Liver (tissue), 9 donors: Measurements from ENCODE around the gene SHC3. TPM values are rescaled to one million over a fixed set of nuclear protein-coding genes. Genes with fewer than 3 reads are reported as not detected.

ENCODE experiments used
- DNase-seq: peaks from one replicate; pipeline ENCODE4 v3.0.0-alpha.2; 2017; ENCODE audit warnings: low spot score
- H3K27ac ChIP-seq, 2 donors: one replicate each; pipeline ENCODE4 v1.7.0; 2013; ENCODE audit warnings: inconsistent platforms in 2 of 2, low read length in 2 of 2, control low read depth in 1 of 2, low read depth in 1 of 2, mild to moderate bottlenecking in 1 of 2
- H3K27me3 ChIP-seq, 4 donors: one replicate each; pipeline versions ENCODE4 v1.6.1 to v1.7.0; 2013; ENCODE audit warnings: low read length in 3 of 4, inconsistent platforms in 1 of 4, mild to moderate bottlenecking in 1 of 4, moderate library complexity in 1 of 4; ENCODE audit not compliant: control insufficient read depth in 4 of 4, insufficient read depth in 4 of 4
- H3K36me3 ChIP-seq, 4 donors: one replicate each; pipeline versions ENCODE4 v1.6.1 to v1.7.0; 2013; ENCODE audit warnings: low read length in 3 of 4, mild to moderate bottlenecking in 3 of 4, low read depth in 1 of 4, moderate library complexity in 1 of 4; ENCODE audit not compliant: control insufficient read depth in 4 of 4, insufficient read depth in 3 of 4
- H3K4me1 ChIP-seq, 4 donors: one replicate each; pipeline versions ENCODE4 v1.6.1 to v1.7.0; 2013; ENCODE audit warnings: low read length in 3 of 4, mild to moderate bottlenecking in 3 of 4, moderate library complexity in 1 of 4; ENCODE audit not compliant: control insufficient read depth in 4 of 4, insufficient read depth in 4 of 4
- H3K4me3 ChIP-seq, 3 donors: one replicate each; pipeline versions ENCODE4 v1.6.1 to v1.7.0; 2013; ENCODE audit warnings: low read length in 3 of 3, control low read depth in 1 of 3, low read depth in 1 of 3, mild to moderate bottlenecking in 1 of 3
- H3K9ac ChIP-seq, 2 donors: one replicate each; pipeline ENCODE4 v1.7.0; 2013; ENCODE audit warnings: low read length in 2 of 2, mild to moderate bottlenecking in 2 of 2, moderate library complexity in 2 of 2, control low read depth in 1 of 2, low read depth in 1 of 2
- H3K9me3 ChIP-seq, 4 donors: one replicate each; pipeline versions ENCODE4 v1.6.1 to v1.7.0; 2013; ENCODE audit warnings: low read length in 3 of 4; ENCODE audit not compliant: control insufficient read depth in 4 of 4
- ATF3 ChIP-seq: IDR thresholded peaks from 2 replicates; pipeline ENCODE4 v1.6.1; 2016; ENCODE audit warnings: antibody characterized with exemption
- EGR1 ChIP-seq, 2 donors: IDR thresholded peaks; 2 replicates each; pipeline ENCODE4 v1.6.1; 2016 to 2018; ENCODE audit warnings: antibody characterized with exemption in 2 of 2, low read depth in 2 of 2
- FOXA1 ChIP-seq: IDR thresholded peaks from 2 replicates; pipeline ENCODE4 v1.6.1; 2016; ENCODE audit warnings: antibody characterized with exemption
- HNF4G ChIP-seq: IDR thresholded peaks from 2 replicates; pipeline ENCODE4 v1.6.1; 2016; ENCODE audit warnings: antibody characterized with exemption
- JUND ChIP-seq, 2 donors: IDR thresholded peaks; 2 replicates each; pipeline ENCODE4 v1.6.1; 2016; ENCODE audit warnings: antibody characterized with exemption in 2 of 2
- NR2F2 ChIP-seq: IDR thresholded peaks from 2 replicates; pipeline ENCODE4 v1.6.1; 2016; ENCODE audit warnings: antibody characterized with exemption
- RAD21 ChIP-seq, 2 donors: IDR thresholded peaks; 2 replicates each; pipeline ENCODE4 v1.6.1; 2016; ENCODE audit warnings: antibody characterized with exemption in 2 of 2, mild to moderate bottlenecking in 2 of 2
- SP1 ChIP-seq: IDR thresholded peaks from 2 replicates; pipeline ENCODE4 v1.6.1; 2018; ENCODE audit warnings: antibody characterized with exemption, mild to moderate bottlenecking
- YY1 ChIP-seq: IDR thresholded peaks from 2 replicates; pipeline ENCODE4 v1.6.1; 2016; ENCODE audit warnings: antibody characterized with exemption, mild to moderate bottlenecking
- WGBS: extraction: QIAGEN DNeasy Blood & Tissue Kit; methylation state at CpG from one replicate; pipeline ENCODE4 v1.1.7; 2013; 5-methylcytosine and 5-hydroxymethylcytosine counted together
- polyA plus RNA-seq, 2 donors: library from polyadenylated mRNA; stranded (reverse) in 1 of 2; unstranded in 1 of 2; fragments of 200-250 nt in 1 of 2; fragments of >200 nt in 1 of 2; fragmentation: Nextera tagmentation in 1 of 2; extraction: Ambion mirVana in 1 of 2; gene quantifications; one replicate each; pipeline versions ENCODE4 v1.2.1 to v1.2.3, GENCODE V29; 2013 to 2015
- total RNA-seq, 2 donors: library from RNA; depleted of rRNA; stranded (reverse); fragments of >200 nt; gene quantifications; one replicate each; pipeline ENCODE4 v1.2.3, GENCODE V29; 2014
- TF ChIP-seq, protein P1 (sequence below): IDR thresholded peaks from 2 replicates; pipeline ENCODE4 v1.6.1; 2016; ENCODE audit warnings: antibody characterized with exemption, mild to moderate bottlenecking
- TF ChIP-seq, protein P2 (sequence below): fragments of 150-350 bp; IDR thresholded peaks from 2 replicates; pipeline ENCODE4 v1.5.1; 2017; ENCODE audit warnings: improper control_type of control experiment, low read depth, low read length; ENCODE audit not compliant: missing input control
- TF ChIP-seq, protein P3 (sequence below): IDR thresholded peaks from 2 replicates; pipeline ENCODE4 v1.6.1; 2016; ENCODE audit warnings: antibody characterized with exemption
- donor health status: healthy.
- donor health status: healthy.
- donor health status: healthy.
- donor health status: healthy.
- donor health status: healthy.

SHC3 gene
- total and polyA plus RNA-seq, 4 donors = 0.03 to 0.08 (median 0.04) TPM

DNA sequence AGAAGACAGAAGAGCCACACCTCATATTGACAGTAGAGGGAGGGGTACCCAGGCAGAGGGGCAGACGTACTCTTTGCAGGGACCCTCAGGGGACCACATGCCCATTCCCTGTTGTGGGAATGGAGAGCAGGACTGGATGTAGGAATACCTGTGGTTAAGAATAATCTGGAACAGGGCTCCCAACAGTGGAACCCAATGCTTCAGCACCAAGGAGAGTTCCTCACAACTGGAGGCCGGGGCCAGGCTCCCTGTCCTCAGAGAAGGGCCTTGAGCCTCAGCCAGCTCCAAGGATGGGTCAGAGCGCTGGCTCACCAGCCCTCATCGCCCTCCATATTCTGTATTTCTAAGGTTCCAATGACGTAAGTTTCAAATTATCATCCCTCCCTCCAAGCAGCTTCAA, 7.4 kb upstream of the SHC3 start:
- H3K27ac ChIP-seq = no peak overlapping the region
- H3K4me1 ChIP-seq = no peaks in the 10 kb centered on the region
- H3K4me3 ChIP-seq = no peak overlapping the region
- no peak overlapping the region for H3K9ac ChIP-seq
- 76% methylated on average over 5 of the region's 5 CpGs for WGBS
- TF ChIP-seq, protein P1, sequence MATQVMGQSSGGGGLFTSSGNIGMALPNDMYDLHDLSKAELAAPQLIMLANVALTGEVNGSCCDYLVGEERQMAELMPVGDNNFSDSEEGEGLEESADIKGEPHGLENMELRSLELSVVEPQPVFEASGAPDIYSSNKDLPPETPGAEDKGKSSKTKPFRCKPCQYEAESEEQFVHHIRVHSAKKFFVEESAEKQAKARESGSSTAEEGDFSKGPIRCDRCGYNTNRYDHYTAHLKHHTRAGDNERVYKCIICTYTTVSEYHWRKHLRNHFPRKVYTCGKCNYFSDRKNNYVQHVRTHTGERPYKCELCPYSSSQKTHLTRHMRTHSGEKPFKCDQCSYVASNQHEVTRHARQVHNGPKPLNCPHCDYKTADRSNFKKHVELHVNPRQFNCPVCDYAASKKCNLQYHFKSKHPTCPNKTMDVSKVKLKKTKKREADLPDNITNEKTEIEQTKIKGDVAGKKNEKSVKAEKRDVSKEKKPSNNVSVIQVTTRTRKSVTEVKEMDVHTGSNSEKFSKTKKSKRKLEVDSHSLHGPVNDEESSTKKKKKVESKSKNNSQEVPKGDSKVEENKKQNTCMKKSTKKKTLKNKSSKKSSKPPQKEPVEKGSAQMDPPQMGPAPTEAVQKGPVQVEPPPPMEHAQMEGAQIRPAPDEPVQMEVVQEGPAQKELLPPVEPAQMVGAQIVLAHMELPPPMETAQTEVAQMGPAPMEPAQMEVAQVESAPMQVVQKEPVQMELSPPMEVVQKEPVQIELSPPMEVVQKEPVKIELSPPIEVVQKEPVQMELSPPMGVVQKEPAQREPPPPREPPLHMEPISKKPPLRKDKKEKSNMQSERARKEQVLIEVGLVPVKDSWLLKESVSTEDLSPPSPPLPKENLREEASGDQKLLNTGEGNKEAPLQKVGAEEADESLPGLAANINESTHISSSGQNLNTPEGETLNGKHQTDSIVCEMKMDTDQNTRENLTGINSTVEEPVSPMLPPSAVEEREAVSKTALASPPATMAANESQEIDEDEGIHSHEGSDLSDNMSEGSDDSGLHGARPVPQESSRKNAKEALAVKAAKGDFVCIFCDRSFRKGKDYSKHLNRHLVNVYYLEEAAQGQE = peak; percentile 91
- no peak for TF ChIP-seq YY1
- no peaks in the 10 kb centered on the region for H3K36me3 ChIP-seq
- H3K27me3 ChIP-seq = peaks cover 0 to 2% (median 0%) of the 10 kb centered on the region in 4 donors
- DNase-seq = no peak
- no peaks in the 10 kb centered on the region for H3K9me3 ChIP-seq

DNA sequence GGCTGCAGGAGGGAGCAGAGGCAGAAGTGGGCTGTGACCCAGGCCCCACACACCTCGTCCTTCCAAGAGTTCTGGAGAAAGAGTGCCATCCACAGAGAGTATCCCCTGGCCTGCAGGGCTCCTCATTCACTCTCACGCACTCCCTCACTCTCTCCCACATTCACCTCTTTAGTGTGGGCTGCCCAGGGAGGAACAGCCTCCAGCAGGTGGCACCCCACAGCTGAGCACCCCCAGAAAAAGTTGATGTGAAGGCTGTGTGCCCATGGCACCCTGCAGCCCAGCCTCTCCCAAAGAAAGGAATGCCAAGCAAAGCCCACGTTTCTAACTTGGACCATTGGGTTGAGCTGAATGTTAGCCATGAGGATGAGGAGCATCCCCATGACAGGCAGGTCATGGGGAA, 4.5 kb upstream of the SHC3 start:
- no peak overlapping the region for H3K4me3 ChIP-seq
- no peaks in the 10 kb centered on the region for H3K27me3 ChIP-seq
- TF ChIP-seq HNF4G (no peak), EGR1 (IDR thresholded peaks at IDR 0.05; ENCODE audit: low read depth in 2 of 2) (no peak), ATF3 (no peak), RAD21 (IDR thresholded peaks at IDR 0.05) (no peak), JUND (IDR thresholded peaks at IDR 0.05) (no peak), FOXA1 (no peak), YY1 (no peak), NR2F2 (no peak), SP1 (no peak)
- TF ChIP-seq, protein P2, sequence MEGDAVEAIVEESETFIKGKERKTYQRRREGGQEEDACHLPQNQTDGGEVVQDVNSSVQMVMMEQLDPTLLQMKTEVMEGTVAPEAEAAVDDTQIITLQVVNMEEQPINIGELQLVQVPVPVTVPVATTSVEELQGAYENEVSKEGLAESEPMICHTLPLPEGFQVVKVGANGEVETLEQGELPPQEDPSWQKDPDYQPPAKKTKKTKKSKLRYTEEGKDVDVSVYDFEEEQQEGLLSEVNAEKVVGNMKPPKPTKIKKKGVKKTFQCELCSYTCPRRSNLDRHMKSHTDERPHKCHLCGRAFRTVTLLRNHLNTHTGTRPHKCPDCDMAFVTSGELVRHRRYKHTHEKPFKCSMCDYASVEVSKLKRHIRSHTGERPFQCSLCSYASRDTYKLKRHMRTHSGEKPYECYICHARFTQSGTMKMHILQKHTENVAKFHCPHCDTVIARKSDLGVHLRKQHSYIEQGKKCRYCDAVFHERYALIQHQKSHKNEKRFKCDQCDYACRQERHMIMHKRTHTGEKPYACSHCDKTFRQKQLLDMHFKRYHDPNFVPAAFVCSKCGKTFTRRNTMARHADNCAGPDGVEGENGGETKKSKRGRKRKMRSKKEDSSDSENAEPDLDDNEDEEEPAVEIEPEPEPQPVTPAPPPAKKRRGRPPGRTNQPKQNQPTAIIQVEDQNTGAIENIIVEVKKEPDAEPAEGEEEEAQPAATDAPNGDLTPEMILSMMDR = no peak
- TF ChIP-seq, protein P3, sequence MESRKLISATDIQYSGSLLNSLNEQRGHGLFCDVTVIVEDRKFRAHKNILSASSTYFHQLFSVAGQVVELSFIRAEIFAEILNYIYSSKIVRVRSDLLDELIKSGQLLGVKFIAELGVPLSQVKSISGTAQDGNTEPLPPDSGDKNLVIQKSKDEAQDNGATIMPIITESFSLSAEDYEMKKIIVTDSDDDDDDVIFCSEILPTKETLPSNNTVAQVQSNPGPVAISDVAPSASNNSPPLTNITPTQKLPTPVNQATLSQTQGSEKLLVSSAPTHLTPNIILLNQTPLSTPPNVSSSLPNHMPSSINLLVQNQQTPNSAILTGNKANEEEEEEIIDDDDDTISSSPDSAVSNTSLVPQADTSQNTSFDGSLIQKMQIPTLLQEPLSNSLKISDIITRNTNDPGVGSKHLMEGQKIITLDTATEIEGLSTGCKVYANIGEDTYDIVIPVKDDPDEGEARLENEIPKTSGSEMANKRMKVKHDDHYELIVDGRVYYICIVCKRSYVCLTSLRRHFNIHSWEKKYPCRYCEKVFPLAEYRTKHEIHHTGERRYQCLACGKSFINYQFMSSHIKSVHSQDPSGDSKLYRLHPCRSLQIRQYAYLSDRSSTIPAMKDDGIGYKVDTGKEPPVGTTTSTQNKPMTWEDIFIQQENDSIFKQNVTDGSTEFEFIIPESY = no peak
- H3K4me1 ChIP-seq = peaks cover 7 to 25% (median 21%) of the 10 kb centered on the region in 4 donors
- no peaks in the 10 kb centered on the region for H3K36me3 ChIP-seq
- 79% methylated on average over 3 of the region's 3 CpGs for WGBS
- no peak for DNase-seq
- H3K27ac ChIP-seq = no peak overlapping the region
- H3K9ac ChIP-seq = no peak overlapping the region
- no peaks in the 10 kb centered on the region for H3K9me3 ChIP-seq
